ENCODE data around the gene NKPD1. TPM values are rescaled to one million over a fixed set of nuclear protein-coding genes. Genes with fewer than 3 reads are reported as not detected.
A peak's percentile ranks its signal among the peaks of the same experiment; 100 is the strongest.

The NKPD1 gene
- total RNA-seq, 1 donor from 2014 or later, result 0.11 TPM

GRCh38 chr19:45118106-45118505 is 42.7 kb downstream of the NKPD1 start:
- ChIA-PET POLR2A (interaction anchor here (0.8 to 1.6 kb wide), 5 partner anchors 15 to 89 kb away, joined by 3 to 9 read pairs (median 4); partner anchors contain the start of genes BLOC1S3, PPP1R37 and TRAPPC6A), CTCF (interaction anchor here (0.8 kb wide), 1 partner anchor 25 kb away, joined by 5 read pairs; the partner anchor contains the start of gene PPP1R37)
- H3K36me3 Mint-ChIP-seq (ENCODE audit: low read depth), result no peaks in the 10 kb centered on the region
- H3K4me3 Mint-ChIP-seq, result peak overlapping the region; percentile 49
- ATAC-seq (ENCODE audit: low read depth), result no peak
- peak overlapping the region; percentile 18 for H3K27ac Mint-ChIP-seq
- no peaks in the 10 kb centered on the region for H3K27me3 Mint-ChIP-seq
- no peaks in the 10 kb centered on the region for H3K9me3 Mint-ChIP-seq
- H3K4me1 Mint-ChIP-seq, result peaks cover 83% of the 10 kb centered on the region
- intact Hi-C loops (cut with micrococcal nuclease), result no loop called here
- no peak for DNase-seq
- TF ChIP-seq CTCF (IDR thresholded peaks at IDR 0.05), result no peak

GRCh38 chr19:45117671-45118070 is 43.1 kb downstream of the NKPD1 start:
- DNase-seq (no peak), ATAC-seq (ENCODE audit: low read depth) (no peak)
- TF ChIP-seq CTCF (IDR thresholded peaks at IDR 0.05), result no peak
- no peaks in the 10 kb centered on the region for H3K36me3 Mint-ChIP-seq (ENCODE audit: low read depth)
- ChIA-PET POLR2A (interaction anchor here (1.0 to 1.5 kb wide), 6 partner anchors 15 to 116 kb away, joined by 3 to 4 read pairs (median 3); no protein-coding TSS in a partner anchor), CTCF (interaction anchor here (0.8 kb wide), 1 partner anchor 25 kb away, joined by 5 read pairs; the partner anchor contains the start of gene PPP1R37)
- H3K9me3 Mint-ChIP-seq, result no peaks in the 10 kb centered on the region
- H3K27ac Mint-ChIP-seq, result no peak overlapping the region
- intact Hi-C loops (cut with micrococcal nuclease), result loop anchor here (2.0 kb wide), 1 partner anchor 15 kb away; no protein-coding TSS in a partner anchor
- H3K27me3 Mint-ChIP-seq, result no peaks in the 10 kb centered on the region
- peaks cover 82% of the 10 kb centered on the region for H3K4me1 Mint-ChIP-seq
- no peak overlapping the region for H3K4me3 Mint-ChIP-seq

- ATAC-seq (ENCODE audit: low read depth), result peak; percentile 45
- Mint-ChIP-seq H3K36me3 (ENCODE audit: low read depth) (no peaks in the 10 kb centered on the region), H3K4me1 (peaks cover 77% of the 10 kb centered on the region), H3K4me3 (peak overlapping the region; percentile 15), H3K9me3 (no peaks in the 10 kb centered on the region), H3K27ac (peak overlapping the region; percentile 12), H3K27me3 (no peaks in the 10 kb centered on the region)
- intact Hi-C loops (cut with micrococcal nuclease), result loop anchor here (2.0 kb wide), 1 partner anchor 14 kb away; no protein-coding TSS in a partner anchor
- CTCF ChIA-PET, result no interaction called here
- POLR2A ChIA-PET, result interaction anchor here (1.0 to 1.4 kb wide), 3 partner anchors 20 to 115 kb away, joined by 3 read pairs; no protein-coding TSS in a partner anchor
- DNase-seq, result no peak
- TF ChIP-seq CTCF (IDR thresholded peaks at IDR 0.05), result no peak
Observed at GRCh38 chr19:45117167-45117594, 43.6 kb downstream of the NKPD1 start.

GRCh38 chr19:45115809-45116615 is 44.8 kb downstream of the NKPD1 start:
- Mint-ChIP-seq H3K36me3 (ENCODE audit: low read depth) (no peaks in the 10 kb centered on the region), H3K4me3 (no peak overlapping the region), H3K9me3 (no peaks in the 10 kb centered on the region), H3K4me1 (peaks cover 71% of the 10 kb centered on the region), H3K27ac (no peak overlapping the region), H3K27me3 (no peaks in the 10 kb centered on the region)
- no peak for ATAC-seq (ENCODE audit: low read depth)
- CTCF ChIA-PET, result no interaction called here
- POLR2A ChIA-PET, result interaction anchor here (0.6 to 1.4 kb wide), 3 partner anchors 42 to 1734 kb away, joined by 3 read pairs; partner anchors contain the start of gene AP2S1
- intact Hi-C loops (cut with micrococcal nuclease), result loop anchor here (2.0 kb wide), 1 partner anchor 13 kb away; no protein-coding TSS in a partner anchor
- no peak for DNase-seq
- TF ChIP-seq CTCF (IDR thresholded peaks at IDR 0.05), result no peak

GRCh38 chr19:45114116-45114515 is 46.7 kb downstream of the NKPD1 start:
- Mint-ChIP-seq H3K36me3 (ENCODE audit: low read depth) (no peaks in the 10 kb centered on the region), H3K4me1 (peaks cover 67% of the 10 kb centered on the region), H3K27ac (no peak overlapping the region), H3K9me3 (no peaks in the 10 kb centered on the region), H3K4me3 (no peak overlapping the region), H3K27me3 (no peaks in the 10 kb centered on the region)
- CTCF ChIA-PET, result no interaction called here
- ATAC-seq (ENCODE audit: low read depth) (no peak), DNase-seq (no peak)
- POLR2A ChIA-PET, result interaction anchor here (1.0 kb wide), 1 partner anchor 22 kb away, joined by 4 read pairs; no protein-coding TSS in a partner anchor
- intact Hi-C loops (cut with micrococcal nuclease), result no loop called here
- TF ChIP-seq CTCF (IDR thresholded peaks at IDR 0.05), result no peak
